ENCODE results near the gene CHST15. TPM values are rescaled to one million over a fixed set of nuclear protein-coding genes. Genes with fewer than 3 reads are reported as not detected.

The CHST15 gene
- total RNA-seq, 1 donor from 2014 or later, result 4.5 TPM

- Histone ChIP-seq H3K27ac (replicated peaks) (no peak overlapping the region), H3K4me1 (peaks cover 8% of the 10 kb centered on the region), H3K27me3 (ENCODE audit: low read depth) (peaks cover 15% of the 10 kb centered on the region), H3K9me3 (replicated peaks) (no peaks in the 10 kb centered on the region), H3K36me3 (no peaks in the 10 kb centered on the region), H3K4me3 (no peak overlapping the region)
- DNase-seq, result no peak
- TF ChIP-seq, protein P1, sequence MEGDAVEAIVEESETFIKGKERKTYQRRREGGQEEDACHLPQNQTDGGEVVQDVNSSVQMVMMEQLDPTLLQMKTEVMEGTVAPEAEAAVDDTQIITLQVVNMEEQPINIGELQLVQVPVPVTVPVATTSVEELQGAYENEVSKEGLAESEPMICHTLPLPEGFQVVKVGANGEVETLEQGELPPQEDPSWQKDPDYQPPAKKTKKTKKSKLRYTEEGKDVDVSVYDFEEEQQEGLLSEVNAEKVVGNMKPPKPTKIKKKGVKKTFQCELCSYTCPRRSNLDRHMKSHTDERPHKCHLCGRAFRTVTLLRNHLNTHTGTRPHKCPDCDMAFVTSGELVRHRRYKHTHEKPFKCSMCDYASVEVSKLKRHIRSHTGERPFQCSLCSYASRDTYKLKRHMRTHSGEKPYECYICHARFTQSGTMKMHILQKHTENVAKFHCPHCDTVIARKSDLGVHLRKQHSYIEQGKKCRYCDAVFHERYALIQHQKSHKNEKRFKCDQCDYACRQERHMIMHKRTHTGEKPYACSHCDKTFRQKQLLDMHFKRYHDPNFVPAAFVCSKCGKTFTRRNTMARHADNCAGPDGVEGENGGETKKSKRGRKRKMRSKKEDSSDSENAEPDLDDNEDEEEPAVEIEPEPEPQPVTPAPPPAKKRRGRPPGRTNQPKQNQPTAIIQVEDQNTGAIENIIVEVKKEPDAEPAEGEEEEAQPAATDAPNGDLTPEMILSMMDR (IDR thresholded peaks at IDR 0.05; ENCODE audit: borderline replicate concordance), result no peak
- intact Hi-C loops (cut with micrococcal nuclease), result no loop called here
These were observed 18.0 kb downstream of the CHST15 start for GRCh38 chr10:124075231-124075955.

GRCh38 chr10:124074501-124075109, 18.8 kb downstream of the CHST15 start:
- H3K27me3 ChIP-seq (ENCODE audit: low read depth), result peaks cover 15% of the 10 kb centered on the region
- peaks cover 8% of the 10 kb centered on the region for H3K4me1 ChIP-seq
- H3K4me3 ChIP-seq, result no peak overlapping the region
- TF ChIP-seq, protein P1 (IDR thresholded peaks at IDR 0.05; ENCODE audit: borderline replicate concordance), result no peak
- H3K9me3 ChIP-seq (replicated peaks), result no peaks in the 10 kb centered on the region
- DNase-seq, result peak; percentile 30
- no peaks in the 10 kb centered on the region for H3K36me3 ChIP-seq
- intact Hi-C loops (cut with micrococcal nuclease), result no loop called here
- no peak overlapping the region for H3K27ac ChIP-seq (replicated peaks)

DNA sequence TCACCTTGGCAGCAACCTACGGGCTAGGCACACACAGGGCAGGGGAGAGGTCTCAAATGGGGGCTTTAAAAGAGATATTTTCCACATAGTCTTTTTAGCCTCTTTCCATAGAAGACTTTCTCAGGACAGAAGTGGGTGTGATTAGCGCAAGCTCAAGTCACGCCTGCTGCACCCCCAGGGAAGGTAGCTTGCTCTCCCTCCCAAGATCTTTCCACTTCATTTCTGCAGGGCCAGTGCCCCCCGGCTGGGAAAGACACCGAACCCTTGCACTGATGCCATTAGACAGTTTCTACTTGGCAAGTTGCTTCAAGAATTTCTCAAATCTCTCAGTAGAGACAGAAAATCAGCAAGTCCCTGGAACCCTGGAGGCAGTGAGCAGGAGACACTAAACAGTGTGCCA, 19.4 kb downstream of the CHST15 start:
- Histone ChIP-seq H3K9me3 (replicated peaks) (no peaks in the 10 kb centered on the region), H3K27me3 (ENCODE audit: low read depth) (peaks cover 17% of the 10 kb centered on the region), H3K36me3 (no peaks in the 10 kb centered on the region), H3K27ac (replicated peaks) (no peak overlapping the region), H3K4me1 (peaks cover 8% of the 10 kb centered on the region), H3K4me3 (no peak overlapping the region)
- intact Hi-C loops (cut with micrococcal nuclease), result no loop called here
- TF ChIP-seq, protein P1 (IDR thresholded peaks at IDR 0.05; ENCODE audit: borderline replicate concordance), result no peak
- no peak for DNase-seq

GRCh38 chr10:124072541-124072940, 20.9 kb downstream of the CHST15 start:
- TF ChIP-seq, protein P1 (IDR thresholded peaks at IDR 0.05; ENCODE audit: borderline replicate concordance), result no peak
- Histone ChIP-seq H3K9me3 (replicated peaks) (no peaks in the 10 kb centered on the region), H3K36me3 (no peaks in the 10 kb centered on the region), H3K27ac (replicated peaks) (no peak overlapping the region), H3K4me3 (no peak overlapping the region), H3K27me3 (ENCODE audit: low read depth) (peaks cover 31% of the 10 kb centered on the region), H3K4me1 (peaks cover 8% of the 10 kb centered on the region)
- intact Hi-C loops (cut with micrococcal nuclease), result no loop called here
- DNase-seq, result no peak

- TF ChIP-seq, protein P1 (IDR thresholded peaks at IDR 0.05; ENCODE audit: borderline replicate concordance), result no peak
- Histone ChIP-seq H3K4me1 (peaks cover 9% of the 10 kb centered on the region), H3K36me3 (no peaks in the 10 kb centered on the region), H3K4me3 (no peak overlapping the region), H3K27ac (replicated peaks) (no peak overlapping the region), H3K9me3 (replicated peaks) (no peaks in the 10 kb centered on the region), H3K27me3 (ENCODE audit: low read depth) (peaks cover 36% of the 10 kb centered on the region)
- intact Hi-C loops (cut with micrococcal nuclease), result no loop called here
- no peak for DNase-seq
These were observed 21.3 kb downstream of the CHST15 start for GRCh38 chr10:124072106-124072505.
